ENCODE results near the gene MCHR2. TPM values are rescaled to one million over a fixed set of nuclear protein-coding genes. Genes with fewer than 3 reads are reported as not detected.
"Not testable (repeated sequence)": the region's sequence is repeated elsewhere in the genome, so short reads cannot be mapped to it uniquely, and the experiment has no call there.

MCHR2 gene, protein sequence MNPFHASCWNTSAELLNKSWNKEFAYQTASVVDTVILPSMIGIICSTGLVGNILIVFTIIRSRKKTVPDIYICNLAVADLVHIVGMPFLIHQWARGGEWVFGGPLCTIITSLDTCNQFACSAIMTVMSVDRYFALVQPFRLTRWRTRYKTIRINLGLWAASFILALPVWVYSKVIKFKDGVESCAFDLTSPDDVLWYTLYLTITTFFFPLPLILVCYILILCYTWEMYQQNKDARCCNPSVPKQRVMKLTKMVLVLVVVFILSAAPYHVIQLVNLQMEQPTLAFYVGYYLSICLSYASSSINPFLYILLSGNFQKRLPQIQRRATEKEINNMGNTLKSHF
- total RNA-seq: not detected
- polyA plus RNA-seq: not detected
- total RNA-seq: 0 to 0.09 (median 0) reads per million in 6 experiments

DNA sequence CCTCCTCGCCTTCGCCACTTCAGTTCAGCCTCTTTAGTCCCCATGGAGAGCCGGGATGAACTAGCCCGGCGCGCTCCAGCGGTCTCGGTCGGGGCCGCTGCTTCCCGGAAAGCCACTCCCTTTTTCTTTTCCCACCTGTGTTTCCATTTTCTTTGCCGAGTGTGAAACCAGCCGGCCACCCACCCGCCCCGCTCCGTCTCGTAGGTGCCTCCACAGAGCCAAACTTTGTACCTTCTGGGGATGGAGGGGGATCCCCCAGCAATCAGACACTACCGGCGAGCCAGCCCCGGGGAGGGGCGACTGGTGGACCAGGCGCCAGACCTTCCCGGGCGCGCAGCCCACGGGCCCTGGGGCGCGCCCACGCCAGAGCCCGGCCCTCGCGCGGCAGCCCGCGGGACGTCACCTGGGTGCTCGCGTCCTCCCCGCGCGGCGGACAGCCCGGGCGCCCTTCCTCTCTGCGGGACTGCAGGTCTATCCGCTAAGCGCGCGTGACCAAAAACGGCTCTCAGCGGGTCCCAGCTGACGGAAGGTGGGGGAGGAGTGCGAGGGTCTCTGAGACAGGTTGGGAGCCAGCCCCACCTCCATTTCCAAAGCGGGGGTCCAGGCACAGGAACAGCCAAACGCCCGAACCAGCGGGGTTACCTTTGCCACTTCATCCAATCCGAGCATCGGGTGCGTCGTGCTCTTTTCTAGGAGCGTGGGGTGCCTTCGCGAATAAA lies at the start of gene MCHR2:
TSS of gene MCHR2 (minus strand) at position 691 of the 719 bp plus-strand sequence. CDS start 38,076 bp downstream, outside the sequence.
- H3K4me1 Mint-ChIP-seq: peaks cover 0 to 4% (median 0%) of the 10 kb centered on the region in 4 donors
- peaks cover 22 to 52% (median 40%) of the 10 kb centered on the region in 5 donors for H3K27me3 Mint-ChIP-seq
- H3K36me3 Mint-ChIP-seq: no peaks in the 10 kb centered on the region
- H3K4me3 Mint-ChIP-seq: peak within 1 kb of the TSS in 1 of 10 donors; percentile 1
- ATAC-seq: no peak
- POLR2A ChIA-PET: no interaction called here
- no peaks in the 10 kb centered on the region for H3K9me3 Mint-ChIP-seq
- no peak for DNase-seq
- H3K27ac Mint-ChIP-seq: no peak within 1 kb of the TSS

DNA sequence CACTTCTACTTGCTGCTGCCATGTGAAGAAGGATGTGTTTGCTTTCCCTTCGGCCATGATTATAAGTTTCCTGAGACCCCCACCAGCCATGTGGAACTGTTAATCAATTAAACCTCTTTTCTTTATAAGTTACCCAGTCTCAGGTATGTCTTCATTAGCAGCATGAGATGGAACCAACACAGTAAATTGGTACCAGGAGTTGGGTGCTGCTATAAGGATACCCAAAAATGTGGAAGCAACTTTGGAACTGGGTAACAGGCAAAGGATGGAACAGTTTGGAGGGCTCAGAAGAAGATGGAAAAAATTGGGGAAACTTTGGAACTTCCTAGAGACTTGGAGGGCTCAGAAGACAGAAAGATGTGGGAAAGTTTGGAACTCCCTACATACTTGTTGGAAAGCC lies 44.5 kb upstream of the MCHR2 start:
- ATAC-seq, DNase-seq, H3K4me3 Mint-ChIP-seq, POLR2A ChIA-PET, H3K36me3 Mint-ChIP-seq, H3K27ac Mint-ChIP-seq, H3K4me1 Mint-ChIP-seq: not testable (repeated sequence)
- Mint-ChIP-seq H3K9me3 (peaks cover 0 to 33% (median 8%) of the 10 kb centered on the region in 9 donors), H3K27me3 (peaks cover 0 to 20% (median 6%) of the 10 kb centered on the region in 5 donors)

DNA sequence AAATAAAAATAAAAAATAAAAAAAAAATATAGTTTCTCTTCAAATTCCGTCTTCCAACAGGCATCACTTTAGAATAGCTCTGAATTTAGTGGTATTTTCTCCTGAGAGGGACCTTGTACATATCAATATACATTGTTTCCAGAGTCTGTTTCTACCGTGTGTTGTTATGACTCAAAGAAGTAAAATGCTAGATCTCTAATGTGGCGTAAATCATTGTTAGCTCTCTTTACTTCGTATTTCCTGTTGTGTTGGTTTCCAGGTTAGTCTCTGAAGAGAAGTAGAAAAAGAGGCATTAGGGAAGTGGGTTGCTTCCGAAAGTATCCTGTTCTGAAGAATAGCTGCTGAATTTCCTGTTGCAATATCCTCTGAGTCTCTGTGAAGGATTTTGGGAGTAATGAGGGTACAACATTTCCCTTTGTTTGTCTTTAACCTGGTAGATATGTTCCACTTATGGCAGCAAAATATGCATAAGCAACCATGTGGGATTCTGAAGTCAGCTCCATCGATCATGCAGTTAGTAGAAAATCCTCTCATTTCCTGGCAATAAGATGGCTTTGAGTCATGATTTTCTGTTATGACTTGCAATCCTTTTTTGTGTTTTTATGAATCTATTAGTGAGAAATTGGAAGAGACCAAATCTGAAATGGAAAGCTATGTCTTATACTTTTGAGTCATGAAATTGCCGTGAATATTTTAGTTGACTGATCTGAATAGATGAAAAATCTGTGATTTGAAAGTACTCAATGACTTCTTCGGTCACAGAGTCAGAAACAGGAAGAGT lies 42.0 kb upstream of the MCHR2 start:
- ATAC-seq (no peak), DNase-seq (no peak)
- peaks cover 0 to 19% (median 6%) of the 10 kb centered on the region in 5 donors for H3K27me3 Mint-ChIP-seq
- H3K4me1 Mint-ChIP-seq: no peaks in the 10 kb centered on the region
- peaks cover 0 to 29% (median 7%) of the 10 kb centered on the region in 9 donors for H3K9me3 Mint-ChIP-seq
- no peaks in the 10 kb centered on the region for H3K36me3 Mint-ChIP-seq
- no peak overlapping the region for H3K27ac Mint-ChIP-seq
- POLR2A ChIA-PET: no interaction called here
- H3K4me3 Mint-ChIP-seq: no peak overlapping the region

- Mint-ChIP-seq H3K36me3 (no peaks in the 10 kb centered on the region), H3K4me1 (no peaks in the 10 kb centered on the region), H3K9me3 (peaks cover 0 to 14% (median 4%) of the 10 kb centered on the region in 9 donors), H3K27me3 (peaks cover 0 to 3% (median 0%) of the 10 kb centered on the region in 5 donors), H3K4me3 (no peak overlapping the region), H3K27ac (no peak overlapping the region)
- POLR2A ChIA-PET: no interaction called here
- no peak for ATAC-seq
- no peak for DNase-seq
Measured at GRCh38 chr6:100023798-100024197, 29.8 kb upstream of the MCHR2 start.

GRCh38 chr6:100022847-100023246 lies 28.8 kb upstream of the MCHR2 start:
- H3K27ac Mint-ChIP-seq: no peak overlapping the region
- POLR2A ChIA-PET: no interaction called here
- H3K4me1 Mint-ChIP-seq: no peaks in the 10 kb centered on the region
- H3K27me3 Mint-ChIP-seq: peaks cover 0 to 5% (median 0%) of the 10 kb centered on the region in 5 donors
- H3K9me3 Mint-ChIP-seq: peaks cover 3 to 18% (median 11%) of the 10 kb centered on the region in 9 donors
- H3K4me3 Mint-ChIP-seq: no peak overlapping the region
- H3K36me3 Mint-ChIP-seq: peaks cover 0 to 4% (median 0%) of the 10 kb centered on the region in 3 donors
- no peak for ATAC-seq
- no peak for DNase-seq

DNA sequence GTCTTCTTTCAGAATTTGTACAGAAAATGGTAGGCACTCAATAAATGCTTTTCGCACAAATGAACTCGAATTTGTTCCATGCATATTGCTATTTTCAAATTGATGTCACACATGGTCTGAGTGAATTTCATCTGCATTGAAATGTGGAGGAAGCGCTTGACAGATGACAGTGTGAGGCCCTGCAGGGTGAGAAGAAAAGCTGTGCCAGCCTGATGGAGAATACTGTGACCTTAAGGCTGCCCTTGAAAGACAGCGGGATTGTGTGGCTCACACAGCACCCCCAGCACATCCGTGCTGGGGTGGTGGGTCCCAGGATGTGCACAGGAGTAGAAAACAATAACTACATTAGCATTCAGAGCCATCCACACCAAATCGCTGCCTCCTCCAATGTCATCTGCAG lies 14.8 kb upstream of the MCHR2 start:
- Mint-ChIP-seq H3K9me3 (no peaks in the 10 kb centered on the region), H3K27ac (no peak overlapping the region), H3K36me3 (no peaks in the 10 kb centered on the region), H3K27me3 (peaks cover 5 to 44% (median 13%) of the 10 kb centered on the region in 5 donors), H3K4me1 (no peaks in the 10 kb centered on the region), H3K4me3 (no peak overlapping the region)
- ATAC-seq (no peak), DNase-seq (no peak)
- POLR2A ChIA-PET: no interaction called here

- H3K27ac Mint-ChIP-seq: no peak overlapping the region
- H3K4me1 Mint-ChIP-seq: no peaks in the 10 kb centered on the region
- ATAC-seq: peak in 1 of 2 donors; percentile 42
- DNase-seq: peak in 7 of 10 donors; percentile 1 to 44 (median 19)
- no peak overlapping the region for H3K4me3 Mint-ChIP-seq
- POLR2A ChIA-PET: no interaction called here
- H3K9me3 Mint-ChIP-seq: no peaks in the 10 kb centered on the region
- no peaks in the 10 kb centered on the region for H3K36me3 Mint-ChIP-seq
- H3K27me3 Mint-ChIP-seq: peaks cover 8 to 29% (median 20%) of the 10 kb centered on the region in 5 donors
Measured at GRCh38 chr6:100001915-100002388, 7.9 kb upstream of the MCHR2 start.

DNA sequence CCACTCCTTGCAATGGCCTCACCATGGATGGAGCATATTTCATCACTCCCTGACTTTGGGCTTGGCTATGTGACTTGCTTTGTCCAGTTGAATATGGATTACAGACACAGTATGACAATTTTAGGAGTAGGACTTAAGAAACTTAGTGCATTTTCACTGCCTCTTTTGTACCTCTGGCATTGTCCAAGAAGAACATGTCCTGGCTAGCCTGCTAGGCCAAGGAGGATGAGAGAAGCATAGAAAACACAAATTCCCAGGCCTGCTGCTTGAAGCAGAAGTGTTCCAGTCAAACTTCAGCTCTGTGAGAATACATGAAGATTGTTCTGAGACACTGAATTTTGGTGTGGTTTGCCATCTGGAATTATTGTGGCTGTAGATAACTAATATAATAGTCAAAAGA lies 3.1 kb upstream of the MCHR2 start:
- POLR2A ChIA-PET: no interaction called here
- Mint-ChIP-seq H3K27ac (no peak overlapping the region), H3K9me3 (no peaks in the 10 kb centered on the region), H3K27me3 (peaks cover 24 to 60% (median 38%) of the 10 kb centered on the region in 5 donors), H3K4me1 (peaks cover 0 to 4% (median 0%) of the 10 kb centered on the region in 4 donors), H3K4me3 (no peak overlapping the region), H3K36me3 (no peaks in the 10 kb centered on the region)
- ATAC-seq: no peak
- DNase-seq: no peak

- Mint-ChIP-seq H3K27ac (no peak overlapping the region), H3K4me3 (no peak overlapping the region), H3K36me3 (no peaks in the 10 kb centered on the region), H3K4me1 (peaks cover 0 to 4% (median 0%) of the 10 kb centered on the region in 4 donors), H3K9me3 (no peaks in the 10 kb centered on the region), H3K27me3 (peaks cover 21 to 53% (median 34%) of the 10 kb centered on the region in 5 donors)
- DNase-seq (no peak), ATAC-seq (no peak)
- POLR2A ChIA-PET: no interaction called here
Measured at GRCh38 chr6:99995916-99996315, 1.9 kb upstream of the MCHR2 start.

- Mint-ChIP-seq H3K27ac (no peak overlapping the region), H3K36me3 (no peaks in the 10 kb centered on the region), H3K4me1 (peaks cover 0 to 4% (median 0%) of the 10 kb centered on the region in 4 donors), H3K9me3 (no peaks in the 10 kb centered on the region), H3K27me3 (peaks cover 22 to 55% (median 40%) of the 10 kb centered on the region in 5 donors), H3K4me3 (peak overlapping the region in 1 of 10 donors; percentile 1)
- ATAC-seq: no peak
- POLR2A ChIA-PET: no interaction called here
- DNase-seq: no peak
Measured at GRCh38 chr6:99993146-99993532, 884 bp downstream of the MCHR2 start.

GRCh38 chr6:99991955-99992354 lies 2.1 kb downstream of the MCHR2 start:
- Mint-ChIP-seq H3K9me3 (no peaks in the 10 kb centered on the region), H3K4me1 (peaks cover 0 to 4% (median 0%) of the 10 kb centered on the region in 4 donors), H3K27me3 (peaks cover 22 to 63% (median 40%) of the 10 kb centered on the region in 5 donors), H3K4me3 (no peak overlapping the region), H3K36me3 (no peaks in the 10 kb centered on the region), H3K27ac (no peak overlapping the region)
- DNase-seq: no peak
- POLR2A ChIA-PET: no interaction called here
- ATAC-seq: no peak

- Mint-ChIP-seq H3K4me1 (no peaks in the 10 kb centered on the region), H3K27me3 (peaks cover 3 to 16% (median 8%) of the 10 kb centered on the region in 5 donors), H3K4me3 (no peak overlapping the region), H3K9me3 (peaks cover 0 to 4% (median 0%) of the 10 kb centered on the region in 9 donors), H3K36me3 (no peaks in the 10 kb centered on the region), H3K27ac (no peak overlapping the region)
- POLR2A ChIA-PET: no interaction called here
- DNase-seq: no peak
- ATAC-seq: no peak
Measured at GRCh38 chr6:99980741-99981140, 13.3 kb downstream of the MCHR2 start.

All from naive thymus-derived CD8-positive, alpha-beta T cell (primary cell).